ENCODE measurements around the gene STOM. TPM values are rescaled to one million over a fixed set of nuclear protein-coding genes. Genes with fewer than 3 reads are reported as not detected.
A peak's percentile ranks its signal among the peaks of the same experiment; 100 is the strongest.

Gene STOM
- total RNA-seq, 2 donors from 2014 or later: 50.8 to 69.4 TPM

DNA sequence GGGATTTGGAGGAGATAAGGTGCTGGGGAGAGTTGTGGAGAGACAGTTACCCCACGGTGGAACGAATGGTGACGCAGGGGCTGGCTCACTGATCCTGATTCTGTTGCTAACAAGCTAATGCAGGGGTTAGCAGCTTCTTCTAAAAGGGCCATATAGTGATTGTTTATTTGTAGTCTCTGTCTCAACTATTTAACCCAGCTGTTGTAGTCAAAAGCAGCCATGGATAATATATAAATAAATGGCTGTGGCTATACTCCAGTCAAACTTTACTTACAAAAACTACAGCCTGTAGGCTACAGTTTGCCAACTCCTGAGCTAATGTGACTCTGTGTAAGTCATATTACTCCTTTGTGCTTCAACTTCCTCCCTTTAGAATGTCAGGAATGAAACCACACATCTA is 21.8 kb downstream of the STOM start:
- Mint-ChIP-seq H3K4me3 (no peak overlapping the region), H3K9me3 (no peaks in the 10 kb centered on the region), H3K4me1 (peaks cover 7% of the 10 kb centered on the region), H3K36me3 (ENCODE audit: low read depth) (peaks cover 89% of the 10 kb centered on the region), H3K27ac (no peak overlapping the region), H3K27me3 (no peaks in the 10 kb centered on the region)
- no peak for ATAC-seq (replicated peaks)

DNA sequence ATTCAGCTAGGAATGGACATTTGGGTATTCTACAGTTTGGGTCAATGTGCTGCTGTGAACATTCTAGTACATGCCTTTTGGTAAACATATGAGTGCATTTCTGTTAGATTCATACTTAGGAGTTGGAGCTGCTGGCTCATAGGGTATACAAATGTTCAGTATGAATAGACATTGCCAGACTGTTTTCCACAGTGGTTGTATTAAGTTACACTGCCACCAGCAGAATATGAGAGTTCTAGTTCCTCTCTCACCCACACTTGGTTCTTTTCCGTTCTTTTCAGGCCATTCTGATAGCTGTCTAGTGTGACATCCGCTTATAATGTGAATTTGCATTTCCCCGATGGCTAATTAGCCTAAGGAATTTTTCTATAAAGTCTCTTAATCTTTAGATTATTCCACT is 25.0 kb downstream of the STOM start:
- no peaks in the 10 kb centered on the region for H3K4me1 Mint-ChIP-seq
- H3K4me3 Mint-ChIP-seq: no peak overlapping the region
- no peak overlapping the region for H3K27ac Mint-ChIP-seq
- no peak for ATAC-seq (replicated peaks)
- H3K9me3 Mint-ChIP-seq: no peaks in the 10 kb centered on the region
- no peaks in the 10 kb centered on the region for H3K27me3 Mint-ChIP-seq
- peaks cover 90% of the 10 kb centered on the region for H3K36me3 Mint-ChIP-seq (ENCODE audit: low read depth)

DNA sequence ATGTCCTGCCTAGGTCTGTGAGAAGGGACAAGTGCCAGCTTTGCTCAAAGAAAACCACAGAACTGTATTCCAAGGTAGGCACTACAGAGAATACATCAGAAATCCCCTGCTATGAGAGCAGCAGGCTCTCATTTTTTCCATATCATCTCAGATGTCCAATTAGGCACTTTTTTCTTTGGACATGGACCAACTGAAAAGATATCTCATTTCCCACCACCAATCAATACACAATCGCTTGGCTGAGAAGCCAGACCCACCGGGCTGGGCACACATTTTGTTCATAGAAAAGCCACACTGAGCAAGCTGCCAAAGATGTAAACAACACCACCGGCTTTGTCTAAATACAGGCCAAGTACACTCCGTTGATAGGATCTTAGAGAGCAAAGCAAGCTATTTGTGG is 25.9 kb downstream of the STOM start:
- Mint-ChIP-seq H3K27ac (peak overlapping the region; percentile 1), H3K27me3 (no peaks in the 10 kb centered on the region), H3K9me3 (no peaks in the 10 kb centered on the region), H3K4me3 (no peak overlapping the region), H3K36me3 (ENCODE audit: low read depth) (peaks cover 87% of the 10 kb centered on the region), H3K4me1 (no peaks in the 10 kb centered on the region)
- no peak for ATAC-seq (replicated peaks)

DNA sequence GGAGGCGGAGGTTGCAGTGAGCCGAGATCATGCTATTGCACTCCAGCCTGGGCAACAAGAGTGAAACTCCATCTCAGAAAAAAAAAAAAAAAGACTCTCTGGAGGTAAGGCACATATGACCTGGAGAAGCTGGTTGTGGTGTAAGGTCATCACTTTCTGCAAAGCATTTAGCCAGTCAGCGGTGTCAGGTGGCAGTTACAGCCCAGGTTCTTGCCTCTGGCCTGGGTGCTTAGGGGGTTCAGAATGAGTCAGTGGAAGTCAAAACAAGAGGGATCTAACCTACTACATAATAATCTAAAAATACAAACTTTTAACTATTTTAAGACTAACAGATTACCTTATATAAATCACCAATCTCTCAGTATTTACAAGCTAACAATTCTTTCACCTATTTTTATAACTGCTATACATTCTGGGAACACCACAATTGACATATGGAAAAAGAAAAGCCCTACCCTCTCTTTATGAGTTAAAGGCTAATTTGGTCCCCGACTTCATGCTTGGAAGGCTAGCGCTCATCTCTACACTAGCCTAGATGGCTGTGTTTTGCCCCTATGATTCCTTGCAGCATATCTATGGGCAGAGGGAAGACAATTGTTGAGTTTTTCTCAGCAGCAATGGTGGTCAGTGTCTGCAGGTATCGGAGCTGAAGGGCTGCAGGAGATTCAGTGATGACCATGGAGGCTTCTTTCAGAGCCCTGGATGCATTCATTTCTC is 29.2 kb downstream of the STOM start:
- ATAC-seq (replicated peaks): peak; percentile 48
- Mint-ChIP-seq H3K27me3 (no peaks in the 10 kb centered on the region), H3K4me3 (no peak overlapping the region), H3K4me1 (no peaks in the 10 kb centered on the region), H3K27ac (no peak overlapping the region), H3K36me3 (ENCODE audit: low read depth) (peaks cover 70% of the 10 kb centered on the region), H3K9me3 (no peaks in the 10 kb centered on the region)

DNA sequence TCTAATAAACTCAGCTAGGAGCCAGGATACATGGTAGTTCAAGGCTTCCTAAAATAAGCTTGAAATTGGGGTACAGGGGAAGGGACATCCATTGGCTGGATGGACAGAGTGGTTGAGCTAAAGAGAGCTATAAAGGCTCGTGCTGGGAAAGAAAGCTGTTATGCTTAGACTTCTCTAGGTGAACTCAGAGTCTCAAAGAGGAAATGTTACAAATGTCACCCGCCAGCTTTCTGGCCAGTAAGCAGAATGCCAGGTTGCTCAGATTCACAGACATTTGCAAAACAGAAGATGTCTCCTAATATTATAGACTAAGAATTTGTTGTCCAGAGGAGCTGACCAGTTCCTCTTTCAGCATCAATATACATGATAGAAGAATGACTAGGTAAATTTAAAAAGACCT is 30.6 kb downstream of the STOM start:
- H3K4me3 Mint-ChIP-seq: no peak overlapping the region
- H3K36me3 Mint-ChIP-seq (ENCODE audit: low read depth): peaks cover 60% of the 10 kb centered on the region
- ATAC-seq (replicated peaks): no peak
- no peaks in the 10 kb centered on the region for H3K9me3 Mint-ChIP-seq
- H3K27ac Mint-ChIP-seq: no peak overlapping the region
- no peaks in the 10 kb centered on the region for H3K4me1 Mint-ChIP-seq
- H3K27me3 Mint-ChIP-seq: no peaks in the 10 kb centered on the region

DNA sequence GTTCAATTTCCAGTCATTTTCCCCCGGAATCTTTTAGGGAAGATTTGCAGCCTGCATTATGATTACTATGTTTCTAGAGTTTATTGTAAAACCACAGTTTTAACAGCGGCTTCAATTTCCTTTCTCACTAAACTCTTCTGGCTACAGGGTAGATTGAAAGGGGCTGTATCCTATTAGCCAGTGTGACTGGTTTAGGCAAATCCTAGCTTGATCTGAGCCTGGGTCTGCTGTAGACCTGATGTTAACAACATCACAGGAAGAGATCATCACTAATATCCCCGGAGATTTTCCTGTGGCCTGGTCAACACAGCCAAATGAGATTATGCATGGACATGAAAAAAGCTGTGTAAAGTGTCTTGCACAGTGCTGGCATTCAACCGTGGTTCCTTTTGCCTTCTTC is 33.4 kb downstream of the STOM start:
- peaks cover 33% of the 10 kb centered on the region for H3K36me3 Mint-ChIP-seq (ENCODE audit: low read depth)
- H3K27ac Mint-ChIP-seq: no peak overlapping the region
- no peak for ATAC-seq (replicated peaks)
- H3K27me3 Mint-ChIP-seq: no peaks in the 10 kb centered on the region
- no peaks in the 10 kb centered on the region for H3K4me1 Mint-ChIP-seq
- H3K4me3 Mint-ChIP-seq: no peak overlapping the region
- no peaks in the 10 kb centered on the region for H3K9me3 Mint-ChIP-seq

DNA sequence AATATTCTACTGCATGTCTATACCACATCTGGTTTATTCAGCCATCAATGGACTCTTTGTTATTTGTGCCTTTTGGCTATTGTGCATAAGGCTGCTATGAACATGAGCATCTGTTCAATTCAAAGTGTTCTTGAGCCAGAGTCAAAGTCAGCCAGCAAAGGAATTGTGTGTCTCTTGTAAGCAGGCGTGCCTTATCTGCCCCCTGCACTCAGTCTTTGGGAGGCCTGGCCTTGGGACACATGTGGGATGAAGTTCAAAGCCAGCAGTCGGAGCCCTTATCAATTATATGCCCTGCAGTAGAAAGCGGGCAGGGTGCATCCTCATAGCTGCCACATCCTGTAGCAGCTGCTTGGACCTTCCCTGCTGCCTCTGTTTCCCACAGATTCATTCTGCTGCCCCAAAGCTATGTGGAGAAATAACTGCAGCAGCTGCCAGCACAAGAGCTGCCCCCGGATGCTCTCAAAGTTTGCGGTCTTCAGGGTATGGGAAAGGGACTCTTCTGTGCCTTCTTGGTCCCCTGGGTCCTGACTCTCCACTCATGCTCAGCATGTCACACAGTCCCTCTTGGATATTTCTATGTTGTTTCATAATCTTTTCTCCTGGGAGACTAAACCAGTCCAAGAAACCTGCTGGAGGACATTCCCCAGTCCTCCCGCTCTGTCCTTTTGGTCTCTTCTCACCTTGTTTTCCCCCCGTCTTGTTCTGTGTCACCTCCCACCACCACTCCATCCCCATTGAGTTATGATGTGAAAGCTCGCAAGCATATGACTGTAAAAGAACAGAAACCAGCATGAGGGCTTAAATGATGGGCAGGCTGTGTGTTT is 35.9 kb downstream of the STOM start:
- Mint-ChIP-seq H3K4me1 (no peaks in the 10 kb centered on the region), H3K9me3 (no peaks in the 10 kb centered on the region), H3K27ac (no peak overlapping the region), H3K27me3 (no peaks in the 10 kb centered on the region), H3K4me3 (no peak overlapping the region), H3K36me3 (ENCODE audit: low read depth) (peaks cover 13% of the 10 kb centered on the region)
- ATAC-seq (replicated peaks): peak; percentile 7

DNA sequence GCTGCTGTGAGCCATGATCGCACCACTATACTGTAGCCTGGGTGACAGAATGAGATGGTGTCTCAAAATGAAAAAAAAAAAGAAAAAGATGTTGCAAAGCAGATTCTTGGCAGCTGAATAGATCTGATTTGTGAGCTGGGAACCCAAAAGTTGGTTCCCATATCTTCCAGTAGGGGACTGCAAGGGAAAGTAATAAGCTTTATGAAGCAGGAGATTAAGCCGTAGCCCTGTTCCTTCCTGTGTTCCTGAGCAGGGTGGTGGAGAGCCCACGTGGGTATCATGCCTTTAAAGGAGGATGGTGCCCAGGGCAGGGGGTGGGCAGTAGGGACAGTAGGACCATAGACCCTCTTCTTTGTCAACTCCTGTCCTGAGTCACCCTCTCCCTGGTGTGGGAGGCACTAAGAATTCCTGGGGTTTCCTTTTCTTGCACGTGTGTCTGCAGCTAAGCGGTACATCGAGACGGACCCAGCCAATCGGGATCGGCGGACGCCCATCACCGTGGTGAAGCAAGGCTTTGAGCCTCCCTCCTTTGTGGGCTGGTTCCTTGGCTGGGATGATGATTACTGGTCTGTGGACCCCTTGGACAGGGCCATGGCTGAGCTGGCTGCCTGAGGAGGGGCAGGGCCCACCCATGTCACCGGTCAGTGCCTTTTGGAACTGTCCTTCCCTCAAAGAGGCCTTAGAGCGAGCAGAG is 37.9 kb downstream of the STOM start:
- Mint-ChIP-seq H3K27ac (peak overlapping the region; percentile 55), H3K4me1 (no peaks in the 10 kb centered on the region), H3K27me3 (no peaks in the 10 kb centered on the region), H3K36me3 (ENCODE audit: low read depth) (no peaks in the 10 kb centered on the region), H3K4me3 (no peak overlapping the region), H3K9me3 (no peaks in the 10 kb centered on the region)
- ATAC-seq (replicated peaks): no peak

DNA sequence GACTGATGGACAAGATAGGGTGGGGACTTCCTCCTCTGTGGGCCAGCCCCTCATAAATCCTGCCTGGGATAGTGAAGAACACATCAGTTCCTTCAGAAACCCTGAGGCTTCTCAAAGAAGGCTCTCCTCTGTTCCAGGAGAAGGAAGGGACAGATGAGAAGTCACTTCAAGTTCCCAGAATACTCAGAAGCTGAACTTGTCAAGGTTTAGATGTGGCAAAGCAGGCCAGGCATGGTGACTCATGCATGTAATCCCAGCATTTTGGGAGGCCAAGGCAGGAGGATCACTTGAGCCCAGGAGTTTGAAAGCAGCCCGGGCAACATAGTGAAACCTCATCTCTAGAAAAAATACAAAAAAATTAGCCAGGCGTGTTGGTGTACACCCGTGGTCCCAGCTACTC is 38.5 kb downstream of the STOM start:
- Mint-ChIP-seq H3K4me3 (no peak overlapping the region), H3K27ac (peak overlapping the region; percentile 21), H3K36me3 (ENCODE audit: low read depth) (no peaks in the 10 kb centered on the region), H3K27me3 (no peaks in the 10 kb centered on the region), H3K4me1 (no peaks in the 10 kb centered on the region), H3K9me3 (no peaks in the 10 kb centered on the region)
- ATAC-seq (replicated peaks): no peak

DNA sequence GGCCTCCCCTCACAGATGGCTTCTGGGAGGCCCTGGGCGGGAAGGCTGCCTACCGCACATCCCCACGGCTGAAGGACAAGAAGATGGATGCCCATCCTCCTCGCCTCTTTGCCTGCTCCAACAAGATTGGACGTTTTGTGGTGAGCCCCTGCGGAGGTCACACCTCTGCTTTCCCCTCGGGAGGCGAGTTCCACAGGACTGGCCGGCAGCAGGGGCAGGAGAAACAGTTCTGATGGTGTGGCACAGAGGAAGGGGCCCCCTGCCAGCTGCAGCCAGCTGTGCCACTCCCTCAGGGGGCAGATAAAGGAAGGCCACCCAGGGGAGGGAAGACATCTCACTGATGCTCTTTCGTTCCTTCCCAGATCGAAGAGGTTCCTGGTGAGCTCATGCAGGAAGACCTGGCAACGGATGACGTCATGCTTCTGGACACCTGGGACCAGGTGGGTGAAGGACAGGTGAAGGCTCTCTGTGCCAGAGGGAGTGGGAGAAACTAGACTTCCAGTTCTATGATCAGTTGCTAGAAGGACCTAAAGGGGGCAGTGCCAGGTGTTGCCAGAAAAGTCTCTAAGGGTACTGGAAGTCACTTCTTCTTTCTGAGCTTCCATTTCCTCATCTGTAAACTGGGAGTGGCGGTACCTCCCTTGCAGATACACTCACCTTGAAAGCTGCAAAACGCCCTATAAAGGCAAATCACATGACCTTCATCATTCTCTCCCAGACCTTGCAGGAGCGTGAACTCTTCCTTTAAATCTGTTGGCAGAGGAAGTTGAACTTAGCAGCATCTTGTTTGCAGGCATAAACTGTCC is 41.0 kb downstream of the STOM start:
- no peak overlapping the region for H3K4me3 Mint-ChIP-seq
- no peaks in the 10 kb centered on the region for H3K9me3 Mint-ChIP-seq
- H3K4me1 Mint-ChIP-seq: no peaks in the 10 kb centered on the region
- no peak for ATAC-seq (replicated peaks)
- no peak overlapping the region for H3K27ac Mint-ChIP-seq
- no peaks in the 10 kb centered on the region for H3K27me3 Mint-ChIP-seq
- no peaks in the 10 kb centered on the region for H3K36me3 Mint-ChIP-seq (ENCODE audit: low read depth)

DNA sequence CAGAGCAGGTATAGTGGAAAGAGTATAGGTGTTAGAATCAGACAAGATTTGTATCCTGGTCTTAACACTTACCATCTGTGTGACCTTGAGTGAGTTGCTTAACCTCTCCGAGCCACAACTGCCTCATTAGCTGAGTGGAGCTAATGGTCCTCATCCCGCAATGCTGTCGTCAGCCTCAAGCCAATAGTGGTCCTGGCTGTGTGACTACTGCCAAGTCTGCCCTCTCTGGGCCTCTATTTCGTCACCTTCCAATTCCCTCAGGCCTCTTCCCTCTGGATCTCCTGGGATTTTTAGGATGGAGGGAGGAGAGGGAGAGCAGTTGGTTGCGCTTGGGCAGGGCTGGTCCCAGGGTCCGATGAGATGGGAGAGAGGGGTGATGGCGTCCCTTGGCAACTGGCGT is 41.6 kb downstream of the STOM start:
- no peaks in the 10 kb centered on the region for H3K4me1 Mint-ChIP-seq
- ATAC-seq (replicated peaks): no peak

DNA sequence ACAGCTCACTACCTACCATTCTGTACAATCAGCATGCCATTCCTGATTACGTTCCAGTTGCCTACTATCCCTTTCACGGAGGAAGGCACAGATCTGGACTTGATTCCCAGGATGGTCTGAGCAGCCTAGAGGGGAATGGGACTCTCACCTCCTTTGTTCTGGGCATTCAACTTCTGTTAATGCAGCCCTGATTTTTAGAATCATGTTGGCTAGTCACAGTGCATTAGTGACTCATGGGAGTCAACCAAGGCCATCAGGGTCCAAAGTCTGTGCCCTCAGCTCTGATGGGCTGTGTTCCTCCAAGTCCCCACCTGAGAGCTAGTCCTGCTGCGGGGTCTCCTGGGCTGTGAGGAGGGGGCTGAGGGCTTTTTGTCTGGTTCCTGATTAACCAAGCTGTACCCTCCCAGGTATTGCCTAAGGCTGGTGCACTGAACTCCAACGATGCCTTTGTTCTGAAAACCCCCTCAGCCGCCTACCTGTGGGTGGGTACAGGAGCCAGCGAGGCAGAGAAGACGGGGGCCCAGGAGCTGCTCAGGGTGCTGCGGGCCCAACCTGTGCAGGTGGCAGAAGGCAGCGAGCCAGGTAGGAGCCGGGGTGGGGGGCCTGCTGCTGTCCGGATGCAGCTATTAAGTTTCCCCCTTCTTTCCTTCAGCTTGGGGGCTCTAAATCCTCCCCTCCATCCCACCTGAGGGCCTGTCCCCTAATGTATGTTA is 43.0 kb downstream of the STOM start:
- H3K27me3 Mint-ChIP-seq: no peaks in the 10 kb centered on the region
- no peak overlapping the region for H3K4me3 Mint-ChIP-seq
- H3K4me1 Mint-ChIP-seq: no peaks in the 10 kb centered on the region
- ATAC-seq (replicated peaks): no peak
- H3K9me3 Mint-ChIP-seq: no peaks in the 10 kb centered on the region
- H3K27ac Mint-ChIP-seq: no peak overlapping the region
- H3K36me3 Mint-ChIP-seq (ENCODE audit: low read depth): no peaks in the 10 kb centered on the region

More for the DNA sequence above, 41.6 kb downstream of the STOM start:
- Mint-ChIP-seq H3K9me3 (no peaks in the 10 kb centered on the region), H3K36me3 (ENCODE audit: low read depth) (no peaks in the 10 kb centered on the region), H3K4me3 (no peak overlapping the region), H3K27me3 (no peaks in the 10 kb centered on the region), H3K27ac (no peak overlapping the region)

DNA sequence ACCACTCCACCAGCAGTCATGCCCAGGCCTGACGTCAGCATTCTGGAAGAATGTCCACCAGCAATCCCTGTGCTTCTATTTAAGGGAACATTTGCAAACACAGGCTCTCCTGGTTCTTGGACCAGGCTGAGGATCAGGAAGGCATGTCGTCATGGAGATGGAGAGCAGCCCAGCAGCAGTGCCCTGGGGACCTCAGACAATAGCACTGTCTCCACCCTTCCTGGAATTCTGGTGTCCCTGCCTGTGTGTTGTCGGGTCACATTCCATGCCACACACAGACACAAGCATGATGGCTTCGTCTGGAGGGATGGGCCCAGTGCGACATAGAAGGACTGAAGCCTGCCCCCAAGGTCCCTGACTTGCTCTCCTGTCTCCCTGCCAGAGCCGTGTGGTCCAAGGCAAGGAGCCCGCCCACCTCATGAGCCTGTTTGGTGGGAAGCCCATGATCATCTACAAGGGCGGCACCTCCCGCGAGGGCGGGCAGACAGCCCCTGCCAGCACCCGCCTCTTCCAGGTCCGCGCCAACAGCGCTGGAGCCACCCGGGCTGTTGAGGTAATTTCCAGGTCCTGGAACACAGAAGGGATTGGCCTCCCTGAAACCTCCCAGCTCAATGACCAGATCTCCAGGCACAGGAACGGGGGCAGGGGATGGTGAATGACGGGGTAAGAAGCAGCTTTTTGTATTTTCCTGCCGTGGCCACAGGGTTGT is 43.8 kb downstream of the STOM start:
- H3K9me3 Mint-ChIP-seq: no peaks in the 10 kb centered on the region
- no peak for ATAC-seq (replicated peaks)
- no peaks in the 10 kb centered on the region for H3K4me1 Mint-ChIP-seq
- H3K27ac Mint-ChIP-seq: no peak overlapping the region
- H3K27me3 Mint-ChIP-seq: no peaks in the 10 kb centered on the region
- no peaks in the 10 kb centered on the region for H3K36me3 Mint-ChIP-seq (ENCODE audit: low read depth)
- no peak overlapping the region for H3K4me3 Mint-ChIP-seq
